ENCODE data around the gene GABBR2. TPM values are rescaled to one million over a fixed set of nuclear protein-coding genes. Genes with fewer than 3 reads are reported as not detected.
"Not testable (repeated sequence)": the region's sequence is repeated elsewhere in the genome, so short reads cannot be mapped to it uniquely, and the experiment has no call there.

GABBR2 gene
- total RNA-seq, 2 experiments from 2014 or later = not detected

DNA sequence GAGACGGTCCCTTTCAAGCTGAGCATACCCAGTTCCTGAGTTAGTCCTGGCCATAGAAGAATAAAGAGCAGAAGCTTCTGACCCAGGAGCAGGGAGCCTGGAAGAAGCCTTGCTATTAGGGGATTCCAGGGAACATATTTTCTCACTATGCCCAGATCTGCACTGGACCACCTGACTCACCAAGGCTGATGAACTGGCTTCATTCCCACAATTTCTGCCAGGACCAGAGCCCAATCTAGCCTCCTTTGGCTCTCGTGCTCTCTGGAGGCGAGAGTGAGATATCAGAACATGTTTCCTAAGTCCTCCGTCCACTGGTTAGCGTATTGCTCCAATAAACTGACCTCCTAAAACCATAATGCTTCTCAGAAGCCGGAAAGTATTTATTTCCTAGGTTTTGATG lies 9.9 kb downstream of the GABBR2 start:
- ChIA-PET CTCF (interaction anchor here (0.6 kb wide), 1 partner anchor 742 kb away, joined by 3 read pairs; no protein-coding TSS in a partner anchor), POLR2A (no interaction called here)
- H3K4me1 Mint-ChIP-seq = no peaks in the 10 kb centered on the region
- ATAC-seq = no peak
- peaks cover 20% of the 10 kb centered on the region for H3K27me3 Mint-ChIP-seq
- H3K27ac Mint-ChIP-seq = no peak overlapping the region
- H3K4me3 Mint-ChIP-seq = no peak overlapping the region
- no peaks in the 10 kb centered on the region for H3K36me3 Mint-ChIP-seq (ENCODE audit: low read depth)
- no peaks in the 10 kb centered on the region for H3K9me3 Mint-ChIP-seq (ENCODE audit: low read depth)
- DNase-seq = no peak
- intact Hi-C loops (cut with DNase I, micrococcal nuclease) = no loop called here

DNA sequence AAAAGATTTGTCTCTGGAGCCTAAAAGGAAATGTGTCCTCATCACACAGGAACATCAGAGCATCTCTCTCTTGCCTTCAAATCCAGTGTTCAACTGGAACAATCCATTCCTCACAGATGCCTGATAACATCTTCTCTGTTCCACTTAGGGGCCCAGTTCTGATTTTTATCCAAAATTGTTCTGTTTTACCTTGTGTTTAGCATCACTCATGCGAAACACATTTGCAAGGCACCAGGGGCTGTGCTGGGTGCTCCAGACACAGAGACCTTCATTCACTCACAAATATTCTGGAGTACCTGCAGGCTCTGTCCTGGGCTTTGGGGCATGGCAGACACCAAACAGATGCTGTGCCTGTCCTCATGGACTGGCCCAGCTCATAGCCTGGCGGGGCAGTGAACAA lies 13.8 kb downstream of the GABBR2 start:
- DNase-seq (no peak), ATAC-seq (no peak)
- Mint-ChIP-seq H3K36me3 (ENCODE audit: low read depth) (no peaks in the 10 kb centered on the region), H3K4me3 (no peak overlapping the region), H3K27me3 (peaks cover 6% of the 10 kb centered on the region), H3K9me3 (ENCODE audit: low read depth) (no peaks in the 10 kb centered on the region), H3K27ac (no peak overlapping the region), H3K4me1 (no peaks in the 10 kb centered on the region)
- POLR2A ChIA-PET = no interaction called here
- CTCF ChIA-PET = interaction anchor here (0.7 to 1.3 kb wide), 2 partner anchors 9 to 506 kb away, joined by 3 read pairs; no protein-coding TSS in a partner anchor
- intact Hi-C loops (cut with DNase I, micrococcal nuclease) = no loop called here

DNA sequence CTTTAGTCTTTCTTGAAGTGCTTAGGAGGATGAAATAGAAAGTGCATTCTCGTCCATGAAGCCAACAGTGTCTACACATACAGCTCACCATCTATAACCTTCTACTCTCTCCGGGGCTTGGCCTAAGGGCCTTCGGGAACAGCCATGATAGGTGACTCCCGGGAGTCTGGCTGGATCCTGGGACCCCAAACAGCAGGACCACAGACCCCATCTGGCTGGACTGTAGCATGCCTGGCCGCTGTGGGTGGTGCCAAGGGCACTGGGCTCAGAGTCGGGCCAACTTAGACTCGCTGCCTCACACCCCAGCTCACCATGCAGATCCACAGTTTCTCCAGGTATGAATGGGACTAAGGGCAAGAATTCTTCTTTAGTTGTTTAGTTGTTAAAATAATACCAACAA lies 16.3 kb downstream of the GABBR2 start:
- Mint-ChIP-seq H3K36me3 (ENCODE audit: low read depth) (no peaks in the 10 kb centered on the region), H3K27me3 (peaks cover 2% of the 10 kb centered on the region), H3K9me3 (ENCODE audit: low read depth) (no peaks in the 10 kb centered on the region), H3K4me3 (no peak overlapping the region), H3K27ac (no peak overlapping the region), H3K4me1 (no peaks in the 10 kb centered on the region)
- no peak for DNase-seq
- no peak for ATAC-seq
- intact Hi-C loops (cut with DNase I, micrococcal nuclease) = no loop called here
- ChIA-PET CTCF (no interaction called here), POLR2A (no interaction called here)

DNA sequence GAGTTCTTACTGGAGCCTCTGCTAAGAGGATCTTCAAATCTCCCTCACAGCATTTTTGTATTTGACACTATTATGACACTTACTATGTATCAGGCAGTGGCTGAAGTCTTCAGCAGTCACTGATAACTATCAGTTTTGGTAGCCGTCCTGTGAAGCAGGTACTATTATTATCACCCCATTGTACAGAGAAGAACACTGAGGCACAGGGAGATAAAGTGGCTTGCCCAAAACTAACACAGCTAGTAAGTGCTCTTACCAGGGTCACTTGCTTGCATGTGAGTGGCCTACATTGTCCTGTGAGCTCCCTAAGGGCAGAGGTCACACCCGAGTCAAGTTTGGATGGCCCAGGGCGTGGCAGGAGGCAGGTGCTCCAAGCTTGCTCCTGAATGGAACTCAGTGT lies 16.8 kb downstream of the GABBR2 start:
- H3K27me3 Mint-ChIP-seq = peaks cover 2% of the 10 kb centered on the region
- DNase-seq (no peak), ATAC-seq (no peak)
- no peaks in the 10 kb centered on the region for H3K4me1 Mint-ChIP-seq
- no peaks in the 10 kb centered on the region for H3K9me3 Mint-ChIP-seq (ENCODE audit: low read depth)
- H3K27ac Mint-ChIP-seq = no peak overlapping the region
- ChIA-PET CTCF (no interaction called here), POLR2A (no interaction called here)
- intact Hi-C loops (cut with DNase I, micrococcal nuclease) = no loop called here
- H3K36me3 Mint-ChIP-seq (ENCODE audit: low read depth) = no peaks in the 10 kb centered on the region
- no peak overlapping the region for H3K4me3 Mint-ChIP-seq

DNA sequence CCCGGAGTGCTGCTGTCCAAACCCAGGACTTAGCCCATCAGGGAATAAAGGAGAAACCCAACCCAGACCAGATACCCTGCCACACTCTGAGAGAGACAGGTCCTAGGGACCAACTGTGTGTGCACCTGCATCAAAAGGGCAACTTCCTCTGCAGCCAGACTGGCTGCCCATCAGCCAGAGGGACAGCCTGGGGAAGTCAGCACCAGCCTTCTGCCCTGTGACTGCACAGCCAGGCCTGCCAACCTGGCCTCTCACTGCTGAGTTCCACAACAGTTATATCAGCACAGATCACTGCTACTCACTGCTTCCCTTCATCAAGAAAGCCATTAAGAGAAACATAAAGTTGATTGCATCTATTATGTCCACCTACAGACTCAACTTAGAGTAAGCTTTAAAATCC lies 18.0 kb downstream of the GABBR2 start:
- DNase-seq (no peak), ATAC-seq (no peak)
- Mint-ChIP-seq H3K36me3 (ENCODE audit: low read depth) (no peaks in the 10 kb centered on the region), H3K4me3 (no peak overlapping the region), H3K4me1 (no peaks in the 10 kb centered on the region), H3K27ac (no peak overlapping the region), H3K27me3 (no peaks in the 10 kb centered on the region), H3K9me3 (ENCODE audit: low read depth) (no peaks in the 10 kb centered on the region)
- POLR2A ChIA-PET = no interaction called here
- intact Hi-C loops (cut with DNase I, micrococcal nuclease) = no loop called here
- CTCF ChIA-PET = interaction anchor here (0.6 kb wide), 1 partner anchor 155 kb away, joined by 3 read pairs; no protein-coding TSS in a partner anchor

DNA sequence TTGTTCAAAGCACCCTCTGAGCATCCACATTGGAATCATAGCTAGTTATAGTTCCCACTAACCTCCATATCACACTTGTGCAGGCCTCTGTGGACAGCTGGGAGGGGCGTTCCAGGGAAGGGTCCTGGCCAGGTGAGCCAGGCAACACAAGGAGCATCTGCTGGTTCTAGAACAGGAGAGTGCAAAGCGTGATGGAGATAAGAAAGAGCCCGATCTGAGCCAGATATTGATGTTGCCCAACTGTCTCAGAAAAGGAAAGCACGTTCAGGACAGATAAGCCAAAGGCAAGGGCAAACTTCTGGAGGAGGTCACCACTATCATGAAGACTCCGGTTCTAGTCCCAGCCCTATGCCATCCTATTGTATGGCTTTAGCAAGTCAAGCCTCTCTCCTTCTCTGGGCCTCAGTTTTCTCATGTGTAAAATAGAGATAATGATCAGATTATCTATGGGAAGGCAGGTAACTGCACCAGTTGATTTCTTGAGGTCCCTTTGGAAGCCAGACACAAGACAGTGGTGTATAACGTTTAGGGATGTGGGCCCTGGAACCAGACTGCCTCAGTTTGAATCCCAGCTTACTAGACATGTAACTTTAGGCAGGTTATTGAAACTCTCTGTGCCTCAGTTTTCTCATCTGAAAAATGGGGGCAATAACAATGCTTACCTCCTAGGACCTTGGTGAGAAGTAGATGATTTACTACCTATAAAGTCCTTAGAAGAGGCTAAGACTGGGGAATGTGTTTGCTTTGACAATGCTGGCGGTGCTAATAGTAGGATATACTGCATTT lies 19.8 kb downstream of the GABBR2 start:
- ChIA-PET POLR2A (no interaction called here), CTCF (interaction anchor here (0.7 kb wide), 1 partner anchor 51 kb away, joined by 3 read pairs; no protein-coding TSS in a partner anchor)
- Mint-ChIP-seq H3K36me3 (ENCODE audit: low read depth) (no peaks in the 10 kb centered on the region), H3K27ac (no peak overlapping the region), H3K9me3 (ENCODE audit: low read depth) (no peaks in the 10 kb centered on the region), H3K4me1 (no peaks in the 10 kb centered on the region), H3K27me3 (no peaks in the 10 kb centered on the region), H3K4me3 (no peak overlapping the region)
- ATAC-seq = no peak
- no peak for DNase-seq
- intact Hi-C loops (cut with DNase I, micrococcal nuclease) = no loop called here

DNA sequence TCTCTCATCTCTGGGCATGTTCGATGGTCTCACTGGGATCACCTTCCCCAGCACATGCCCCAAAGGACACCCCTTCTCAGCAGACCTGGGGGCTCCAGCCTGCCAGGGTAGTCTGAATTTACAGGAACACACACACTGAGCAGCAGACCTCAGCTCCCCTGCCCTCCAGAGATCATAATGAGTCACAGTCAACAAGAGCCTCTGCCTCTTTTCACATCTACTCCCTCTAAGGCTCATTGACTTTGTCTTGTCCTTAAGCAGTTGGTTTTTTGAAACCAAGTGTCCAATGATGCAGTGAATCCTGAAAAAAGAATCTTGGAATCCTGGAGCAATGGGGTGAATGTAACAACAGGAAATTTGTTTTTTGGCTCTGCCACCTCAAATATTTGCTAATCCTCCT lies 20.8 kb downstream of the GABBR2 start:
- no peaks in the 10 kb centered on the region for H3K27me3 Mint-ChIP-seq
- H3K36me3 Mint-ChIP-seq (ENCODE audit: low read depth) = no peaks in the 10 kb centered on the region
- no peaks in the 10 kb centered on the region for H3K4me1 Mint-ChIP-seq
- no peak for DNase-seq
- H3K9me3 Mint-ChIP-seq (ENCODE audit: low read depth) = no peaks in the 10 kb centered on the region
- no peak for ATAC-seq
- CTCF ChIA-PET = no interaction called here
- H3K4me3 Mint-ChIP-seq = no peak overlapping the region
- no peak overlapping the region for H3K27ac Mint-ChIP-seq
- POLR2A ChIA-PET = no interaction called here
- intact Hi-C loops (cut with DNase I, micrococcal nuclease) = no loop called here

DNA sequence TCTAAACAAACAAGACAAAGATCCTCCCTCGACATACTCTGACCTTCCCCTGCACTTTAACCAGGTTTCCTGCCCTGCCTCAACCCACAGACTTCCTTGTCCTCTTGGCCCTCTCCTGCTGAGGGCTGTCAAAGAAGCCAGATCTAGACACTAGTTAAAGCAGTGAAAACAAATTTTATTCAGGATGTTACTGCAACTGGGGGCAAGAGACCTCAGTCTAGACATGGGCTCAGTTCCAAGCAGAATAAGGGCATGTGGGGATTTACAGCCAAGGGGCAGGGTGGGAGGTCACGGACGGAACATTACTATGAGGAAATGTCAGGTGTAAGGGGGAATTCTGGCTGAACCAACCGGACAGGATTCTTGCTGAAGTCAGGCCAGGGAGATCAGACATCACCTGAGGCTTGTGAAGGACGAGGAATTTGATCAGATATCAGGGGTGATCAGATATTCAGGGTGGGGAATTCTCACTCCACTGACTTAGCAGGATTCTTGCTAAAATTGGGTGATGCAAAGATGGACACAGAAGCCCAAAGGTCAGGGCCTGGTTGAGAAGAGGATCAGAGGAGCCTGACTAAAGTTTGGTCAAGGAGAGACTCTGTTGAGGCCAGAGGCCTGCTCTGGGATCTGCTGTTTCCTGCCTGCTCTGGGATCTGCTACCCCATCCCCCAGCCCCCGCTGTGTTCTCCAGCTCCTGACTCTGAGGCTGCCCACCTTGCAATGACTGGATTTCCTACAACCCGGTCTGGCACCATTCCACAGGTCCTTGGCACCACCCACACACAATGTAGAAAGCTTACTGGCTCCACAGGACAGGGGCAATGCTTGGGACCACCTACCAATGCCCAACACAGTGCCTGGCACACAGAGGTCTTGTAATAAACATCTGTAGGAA lies 21.5 kb downstream of the GABBR2 start:
- POLR2A ChIA-PET = no interaction called here
- H3K36me3 Mint-ChIP-seq (ENCODE audit: low read depth) = no peaks in the 10 kb centered on the region
- intact Hi-C loops (cut with DNase I, micrococcal nuclease) = no loop called here
- H3K9me3 Mint-ChIP-seq (ENCODE audit: low read depth) = no peaks in the 10 kb centered on the region
- DNase-seq = no peak
- H3K27ac Mint-ChIP-seq = no peak overlapping the region
- ATAC-seq = no peak
- no peak overlapping the region for H3K4me3 Mint-ChIP-seq
- no peaks in the 10 kb centered on the region for H3K27me3 Mint-ChIP-seq
- no peaks in the 10 kb centered on the region for H3K4me1 Mint-ChIP-seq
- CTCF ChIA-PET = no interaction called here

DNA sequence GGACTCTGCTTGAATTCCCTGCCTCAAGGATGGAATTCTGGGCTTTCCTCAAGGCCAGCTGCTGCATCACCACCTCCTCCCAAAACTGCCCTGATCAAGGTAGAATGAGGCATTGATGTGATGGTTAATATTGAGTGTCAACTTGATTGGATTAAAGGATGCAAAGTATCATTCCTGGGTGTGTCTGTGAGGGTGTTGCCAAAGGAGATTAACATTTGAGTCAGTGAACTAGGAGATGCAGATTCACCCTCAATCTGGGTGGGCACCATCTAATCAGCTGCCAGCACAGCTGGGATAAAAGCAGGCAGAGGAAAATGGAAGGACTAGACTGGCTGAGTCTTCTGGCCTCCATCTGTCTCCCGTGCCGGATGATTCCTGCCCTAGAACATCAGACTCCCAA lies 23.9 kb downstream of the GABBR2 start:
- H3K9me3 Mint-ChIP-seq (ENCODE audit: low read depth); ATAC-seq; DNase-seq; H3K36me3 Mint-ChIP-seq (ENCODE audit: low read depth); intact Hi-C loops (cut with DNase I, micrococcal nuclease); H3K4me1 Mint-ChIP-seq; H3K27me3 Mint-ChIP-seq; H3K27ac Mint-ChIP-seq; H3K4me3 Mint-ChIP-seq; POLR2A ChIA-PET: not testable (repeated sequence)
- CTCF ChIA-PET = interaction anchor here (0.9 to 1.1 kb wide), 2 partner anchors 10 to 36 kb away, joined by 3 to 4 read pairs; no protein-coding TSS in a partner anchor

DNA sequence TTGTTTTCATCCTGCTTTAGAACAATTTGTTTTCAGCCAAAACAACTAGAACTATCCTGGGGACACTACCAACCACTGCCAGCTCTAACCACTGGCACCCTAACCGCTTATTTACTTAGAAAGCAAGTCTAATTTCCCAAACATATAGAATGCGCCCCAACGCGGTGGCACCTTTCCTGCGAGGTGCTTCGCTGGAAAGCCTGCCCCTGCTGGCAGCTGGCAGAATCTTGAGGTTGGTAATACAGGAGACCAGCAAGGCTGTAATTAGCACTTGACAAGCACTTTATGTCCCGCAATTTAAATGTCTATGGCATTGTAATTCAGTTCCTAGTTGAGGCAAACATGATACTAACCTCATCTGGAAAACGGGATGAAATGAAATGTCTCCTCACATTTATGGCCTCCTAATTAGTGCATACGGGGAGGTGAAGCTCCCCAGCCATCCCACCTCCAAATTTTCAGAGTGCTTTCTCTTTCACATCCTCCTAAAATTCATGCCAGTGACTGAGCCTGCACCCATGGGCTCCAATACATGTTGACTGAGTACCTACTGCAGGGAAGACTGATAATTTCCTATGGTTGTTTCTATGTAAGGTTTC lies 30.4 kb downstream of the GABBR2 start:
- Mint-ChIP-seq H3K9me3 (ENCODE audit: low read depth) (peaks cover 2% of the 10 kb centered on the region), H3K4me3 (no peak overlapping the region), H3K27me3 (peaks cover 17% of the 10 kb centered on the region), H3K36me3 (ENCODE audit: low read depth) (no peaks in the 10 kb centered on the region), H3K4me1 (no peaks in the 10 kb centered on the region), H3K27ac (no peak overlapping the region)
- intact Hi-C loops (cut with DNase I, micrococcal nuclease) = no loop called here
- ATAC-seq (peak; percentile 30), DNase-seq (peak; percentile 48)
- POLR2A ChIA-PET = no interaction called here
- CTCF ChIA-PET = interaction anchor here (0.5 to 1.4 kb wide), 5 partner anchors 9 to 277 kb away, joined by 3 to 6 read pairs (median 3); no protein-coding TSS in a partner anchor

DNA sequence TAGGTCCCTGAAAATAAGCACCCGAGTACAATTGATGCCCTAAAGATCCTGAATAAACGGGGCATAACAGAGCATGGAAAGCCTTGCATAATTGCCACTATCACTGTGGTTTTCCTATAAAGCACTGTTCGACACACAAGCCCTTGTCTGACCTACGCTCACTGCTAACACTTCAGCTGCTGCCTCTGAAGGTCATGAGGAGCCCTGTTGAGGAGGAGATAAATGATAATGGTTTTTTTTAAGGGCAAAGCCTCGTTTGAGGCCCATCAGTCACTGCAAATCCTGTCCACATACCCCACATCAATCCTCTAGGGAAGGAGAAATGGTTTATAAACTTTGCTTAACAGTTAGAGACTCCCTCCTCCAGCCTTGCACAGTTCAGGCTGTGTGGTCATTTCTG lies 35.1 kb downstream of the GABBR2 start:
- Mint-ChIP-seq H3K9me3 (ENCODE audit: low read depth) (peaks cover 2% of the 10 kb centered on the region), H3K27me3 (peaks cover 19% of the 10 kb centered on the region), H3K27ac (no peak overlapping the region), H3K4me3 (no peak overlapping the region), H3K4me1 (no peaks in the 10 kb centered on the region), H3K36me3 (ENCODE audit: low read depth) (no peaks in the 10 kb centered on the region)
- no peak for ATAC-seq
- intact Hi-C loops (cut with DNase I, micrococcal nuclease) = no loop called here
- CTCF ChIA-PET = no interaction called here
- DNase-seq = no peak
- POLR2A ChIA-PET = no interaction called here

Data from activated CD4-positive, alpha-beta T cell treated with anti-CD3 and anti-CD28 coated beads for 36 hours (primary cell).